Amniotic stem cell (primary cell): ENCODE data around the gene PGAM5.
"Not testable (repeated sequence)": the region's sequence is repeated elsewhere in the genome, so short reads cannot be mapped to it uniquely, and the experiment has no call there.

ENCODE experiments used
- DNase-seq: peaks from one replicate; lab custom pipeline; 2025; lab: John Stamatoyannopoulos, UW

PGAM5 gene

GRCh38 chr12:132689227-132689626, 21.4 kb upstream of the PGAM5 start:
- DNase-seq = no peak

- no peak for DNase-seq
Measured at GRCh38 chr12:132690112-132690511, 20.5 kb upstream of the PGAM5 start.

GRCh38 chr12:132692030-132692429, 18.6 kb upstream of the PGAM5 start:
- DNase-seq = not testable (repeated sequence)

GRCh38 chr12:132694888-132695287, 15.8 kb upstream of the PGAM5 start:
- DNase-seq = not testable (repeated sequence)

GRCh38 chr12:132695431-132695830, 15.2 kb upstream of the PGAM5 start:
- no peak for DNase-seq

GRCh38 chr12:132698341-132698740, 12.3 kb upstream of the PGAM5 start:
- no peak for DNase-seq

- no peak for DNase-seq
Measured at GRCh38 chr12:132700212-132700822, 10.3 kb upstream of the PGAM5 start.

GRCh38 chr12:132702640-132703039, 8.0 kb upstream of the PGAM5 start:
- no peak for DNase-seq

GRCh38 chr12:132703641-132704040, 7.0 kb upstream of the PGAM5 start:
- DNase-seq = no peak

- no peak for DNase-seq
Measured at GRCh38 chr12:132707241-132707640, 3.4 kb upstream of the PGAM5 start.

- DNase-seq = no peak
Measured at GRCh38 chr12:132708150-132708549, 2.5 kb upstream of the PGAM5 start.

- no peak for DNase-seq
Measured at GRCh38 chr12:132710043-132710404, 618 bp upstream of the PGAM5 start.

- no peak for DNase-seq
Measured at GRCh38 chr12:132711080-132711843, 620 bp downstream of the PGAM5 start.

GRCh38 chr12:132713123-132713522, 2.5 kb downstream of the PGAM5 start:
- DNase-seq = no peak

GRCh38 chr12:132715874-132716273, 5.2 kb downstream of the PGAM5 start:
- DNase-seq = no peak

- DNase-seq = no peak
Measured at GRCh38 chr12:132716356-132716755, 5.7 kb downstream of the PGAM5 start.

GRCh38 chr12:132717011-132717410, 6.4 kb downstream of the PGAM5 start:
- DNase-seq = no peak

GRCh38 chr12:132717531-132718387, 7.1 kb downstream of the PGAM5 start:
- no peak for DNase-seq

- no peak for DNase-seq
Measured at GRCh38 chr12:132718644-132719043, 8.0 kb downstream of the PGAM5 start.

GRCh38 chr12:132719141-132719953, 8.7 kb downstream of the PGAM5 start:
- DNase-seq = no peak

- DNase-seq = no peak
Measured at GRCh38 chr12:132719954-132720324, 9.3 kb downstream of the PGAM5 start.
